HuH-7 (cell line): ENCODE results near the gene SETD5.

Source experiments
- DNase-seq: peaks from one replicate; pipeline ENCODE4 v3.0.0; 2011; ENCODE audit warnings: low spot score

SETD5 gene

DNA sequence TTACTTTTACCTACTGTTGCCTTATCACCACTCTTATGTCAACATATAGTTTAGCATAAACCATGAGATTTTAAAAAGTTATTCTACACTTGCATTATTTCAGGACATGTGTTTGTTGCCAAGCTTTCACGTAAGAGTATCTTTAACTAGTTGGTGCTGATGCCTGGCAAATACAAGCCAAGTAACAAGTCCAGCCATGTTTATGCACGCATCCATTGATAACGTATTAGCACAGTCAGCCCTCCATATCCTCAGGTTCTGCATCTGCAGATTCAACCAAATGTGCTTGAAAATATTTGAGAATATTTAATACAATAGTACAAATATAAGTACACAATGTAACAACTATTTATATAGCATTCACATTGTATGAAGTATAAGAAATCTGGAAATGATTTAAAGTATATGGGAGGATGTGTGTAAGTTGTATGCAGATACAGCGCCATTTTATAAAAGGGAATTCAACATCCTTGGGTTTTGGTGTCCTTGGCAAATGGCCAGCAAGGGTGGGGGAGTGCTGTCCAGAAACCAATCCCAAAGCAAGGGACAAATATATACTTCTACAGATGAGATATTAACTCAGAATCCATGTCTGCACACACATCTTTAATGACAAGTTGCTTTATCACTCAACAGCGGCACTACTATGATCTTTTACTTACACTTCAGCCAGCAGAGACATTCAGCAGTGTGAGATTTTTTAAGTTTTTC, 8.7 kb upstream of the SETD5 start:
- no peak for DNase-seq

DNA sequence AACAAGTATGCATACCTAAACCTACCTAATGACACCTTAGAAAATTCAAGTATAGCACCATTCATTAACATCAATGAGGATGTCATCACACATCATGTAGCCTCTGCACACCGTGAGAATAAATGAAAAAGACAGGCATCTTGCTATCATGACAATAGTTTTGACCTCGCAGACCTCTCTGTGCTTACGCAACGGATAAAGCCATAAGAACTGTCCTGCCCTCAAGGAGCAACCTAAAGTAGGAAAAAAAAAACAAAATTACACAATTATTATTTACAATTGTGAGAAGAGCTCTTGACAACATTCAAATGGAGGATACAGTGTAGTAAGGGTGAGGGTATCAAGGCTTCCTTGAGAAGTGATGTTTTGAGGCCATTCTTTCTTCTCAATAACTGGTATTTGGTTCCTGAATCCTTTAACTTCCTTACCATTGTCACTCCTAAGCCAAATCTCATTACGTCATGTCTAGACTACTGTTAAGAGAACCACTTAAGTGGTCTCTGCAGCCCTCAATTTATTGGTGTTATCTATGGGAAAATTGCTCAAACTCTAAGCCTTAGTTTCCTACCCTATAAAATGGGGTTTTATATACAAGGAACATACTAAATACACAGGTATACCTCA, 7.0 kb upstream of the SETD5 start:
- DNase-seq: no peak

- DNase-seq: no peak
These were observed 5.4 kb upstream of the SETD5 start for GRCh38 chr3:9392041-9392440.

- DNase-seq: no peak
These were observed 1.7 kb upstream of the SETD5 start for GRCh38 chr3:9395570-9396300.

- peak; percentile 83 for DNase-seq
These were observed 1.1 kb upstream of the SETD5 start for GRCh38 chr3:9396301-9396631.

GRCh38 chr3:9396632-9397331, 633 bp upstream of the SETD5 start:
- peak; percentile 99 for DNase-seq

DNA sequence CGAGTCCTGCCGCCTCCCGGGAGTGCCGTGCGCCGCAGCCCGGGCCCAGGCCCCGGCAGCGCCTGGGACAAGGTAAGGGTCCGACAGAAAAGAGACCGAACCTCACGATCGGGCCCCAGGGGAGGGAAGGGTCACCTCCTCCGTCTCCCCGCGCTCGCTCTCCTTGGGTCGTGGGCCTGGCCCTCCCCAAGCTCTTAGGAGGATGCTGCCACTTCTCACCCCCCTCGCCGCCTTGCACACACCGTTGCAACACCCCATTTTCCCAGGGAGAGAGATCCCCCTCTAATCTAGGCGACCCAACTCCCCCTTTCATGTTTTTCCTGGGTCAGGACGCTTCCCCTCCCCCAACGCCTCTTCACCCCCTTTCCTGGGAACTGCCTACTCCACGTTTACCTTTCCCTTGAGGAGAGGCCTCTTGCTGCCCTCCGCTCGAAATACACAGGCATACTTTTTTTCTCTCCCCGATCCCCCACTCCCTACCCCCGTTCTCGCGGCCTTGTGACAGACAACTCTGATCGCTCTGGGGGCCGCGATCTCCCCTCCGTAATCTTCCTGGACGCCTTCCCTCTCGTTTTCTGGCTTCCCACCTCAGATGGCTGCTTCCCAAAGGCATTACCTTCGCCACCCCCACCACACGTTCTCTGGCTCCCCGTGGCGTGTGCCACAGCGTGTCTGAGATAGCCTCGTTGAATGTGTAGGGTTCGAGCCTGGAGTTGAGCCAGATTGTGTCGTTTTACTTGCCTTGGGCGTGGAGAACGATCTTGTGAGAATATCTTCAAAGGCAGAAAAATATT, 688 bp downstream of the SETD5 start:
- peak; percentile 41 for DNase-seq

DNA sequence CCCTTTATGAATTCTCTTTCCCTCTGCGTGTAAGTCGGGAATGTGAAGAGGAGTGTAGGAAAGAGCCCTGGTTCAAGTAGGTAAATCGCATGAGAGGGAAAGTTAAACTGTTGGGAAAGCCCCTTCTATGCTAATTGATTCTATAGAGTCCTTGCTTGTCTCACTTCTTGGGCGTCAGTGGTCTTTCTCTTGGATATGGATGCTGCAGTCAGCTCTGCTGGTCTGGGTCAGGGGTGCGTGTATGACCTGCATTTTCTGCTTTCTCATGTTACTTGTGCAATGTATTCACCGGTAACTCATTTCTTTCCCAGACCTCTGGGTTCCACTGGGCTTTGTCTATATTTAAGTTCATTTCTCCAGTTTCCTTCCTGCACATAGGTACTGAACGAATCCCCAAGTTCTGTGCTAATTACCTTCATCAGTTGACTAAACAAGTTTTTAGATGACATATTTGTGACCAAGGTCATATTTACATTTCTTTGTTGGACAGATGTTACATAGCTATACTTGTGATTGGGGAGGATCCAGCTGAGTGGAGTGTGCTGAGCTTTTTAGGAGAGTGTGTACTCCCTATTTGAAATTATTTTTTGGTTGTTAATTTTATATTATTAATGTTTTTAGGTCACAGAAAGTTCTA, 1.4 kb downstream of the SETD5 start:
- peak; percentile 42 for DNase-seq

DNA sequence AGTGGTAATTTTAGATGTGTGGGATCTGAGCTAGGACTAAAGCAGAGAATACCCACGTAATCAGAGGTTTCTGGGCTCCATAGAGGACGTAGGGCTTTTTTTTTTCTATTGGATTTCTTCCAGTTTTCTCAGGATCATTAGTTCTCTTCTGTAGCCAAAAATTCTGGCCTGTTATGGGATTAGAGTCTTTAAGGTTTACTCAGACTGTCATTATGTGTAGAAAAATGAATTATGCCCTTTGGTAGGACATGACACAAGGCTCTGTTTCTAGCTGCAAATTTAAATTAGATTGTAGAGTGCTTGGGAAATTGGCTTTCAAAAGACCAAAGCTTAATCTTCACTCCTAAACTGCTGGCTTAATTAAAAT, 1.9 kb downstream of the SETD5 start:
- DNase-seq: no peak

- DNase-seq: peak; percentile 59
These were observed 2.3 kb downstream of the SETD5 start for GRCh38 chr3:9399746-9400145.

- DNase-seq: no peak
These were observed 3.2 kb downstream of the SETD5 start for GRCh38 chr3:9400616-9401015.

GRCh38 chr3:9401986-9402385, 4.6 kb downstream of the SETD5 start:
- no peak for DNase-seq

DNA sequence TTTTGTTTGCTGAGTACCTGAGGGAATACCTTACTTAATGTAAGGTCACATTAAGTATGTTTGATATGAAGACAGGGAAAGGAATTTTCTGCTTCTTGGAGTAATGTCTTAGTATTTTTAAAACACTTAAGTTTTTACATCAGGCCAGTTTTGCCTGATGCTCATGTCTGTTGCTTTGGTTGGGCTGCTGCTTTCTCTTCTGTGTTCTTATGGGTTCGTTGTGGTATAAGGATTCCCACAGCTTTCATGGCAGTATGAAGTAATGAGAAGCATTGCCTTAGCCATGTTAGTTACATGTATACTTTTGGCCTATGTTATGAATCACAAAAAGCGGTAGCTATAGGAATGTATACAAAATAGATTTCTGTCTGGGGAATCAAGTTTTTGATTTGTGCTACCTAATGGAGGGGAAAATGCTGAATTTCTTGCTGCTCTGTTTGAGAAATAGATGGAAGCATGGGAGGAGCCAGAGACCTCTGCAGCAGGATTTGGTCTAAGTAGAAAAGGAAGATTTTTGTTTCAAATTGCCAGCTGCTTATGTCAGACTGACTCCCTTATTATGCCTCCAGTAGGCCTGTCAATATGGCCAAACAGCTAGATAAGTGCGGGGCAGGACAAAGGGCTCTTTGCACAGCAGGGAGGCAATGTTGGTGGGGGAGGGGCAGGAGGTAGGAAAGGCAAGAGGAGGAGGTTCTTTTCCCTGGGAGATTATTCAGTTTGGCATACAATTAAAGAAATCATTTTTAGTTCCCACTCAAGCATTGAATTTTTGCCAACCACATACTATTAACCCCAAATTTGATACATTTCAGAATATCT, 5.2 kb downstream of the SETD5 start:
- peak; percentile 84 for DNase-seq

DNA sequence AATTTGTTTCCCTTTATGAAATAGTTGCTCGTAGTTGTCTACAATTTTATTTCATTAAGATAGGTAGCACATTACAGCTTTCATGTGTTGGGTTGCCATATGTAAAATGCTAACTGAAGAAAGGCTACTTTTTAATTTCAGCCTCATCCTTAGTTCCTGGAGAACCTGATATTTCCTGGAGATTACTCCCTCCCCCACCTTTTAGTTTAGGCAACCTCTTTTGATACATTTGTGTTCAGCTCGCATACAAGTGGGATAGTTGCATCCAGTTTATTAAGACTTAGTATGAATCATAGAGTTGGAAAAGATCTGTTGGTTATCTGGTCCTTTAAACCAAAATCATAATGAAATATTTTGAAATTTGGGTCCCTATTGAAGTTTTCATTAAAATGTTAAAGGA, 6.0 kb downstream of the SETD5 start:
- DNase-seq: no peak

- DNase-seq: no peak
These were observed 7.3 kb downstream of the SETD5 start for GRCh38 chr3:9404680-9405079.

DNA sequence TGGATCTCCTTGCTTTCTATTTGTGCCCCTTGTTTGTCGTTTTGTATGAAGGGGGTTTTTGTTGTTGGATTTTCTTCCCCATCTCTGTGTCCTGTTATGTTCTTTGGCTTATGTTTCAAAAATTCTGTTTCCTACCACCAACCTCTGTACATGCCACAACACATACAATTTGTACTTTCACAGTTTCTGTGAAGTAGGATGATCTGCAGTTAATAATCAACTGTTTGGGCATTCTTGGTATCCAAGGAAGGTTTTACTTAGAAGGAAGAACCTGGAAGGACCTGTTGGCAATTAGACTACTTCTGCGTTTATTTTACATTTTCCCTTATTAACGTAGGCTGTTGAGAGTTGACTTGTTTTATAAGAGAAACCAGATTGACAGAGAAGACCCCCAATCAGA, 8.3 kb downstream of the SETD5 start:
- no peak for DNase-seq

DNA sequence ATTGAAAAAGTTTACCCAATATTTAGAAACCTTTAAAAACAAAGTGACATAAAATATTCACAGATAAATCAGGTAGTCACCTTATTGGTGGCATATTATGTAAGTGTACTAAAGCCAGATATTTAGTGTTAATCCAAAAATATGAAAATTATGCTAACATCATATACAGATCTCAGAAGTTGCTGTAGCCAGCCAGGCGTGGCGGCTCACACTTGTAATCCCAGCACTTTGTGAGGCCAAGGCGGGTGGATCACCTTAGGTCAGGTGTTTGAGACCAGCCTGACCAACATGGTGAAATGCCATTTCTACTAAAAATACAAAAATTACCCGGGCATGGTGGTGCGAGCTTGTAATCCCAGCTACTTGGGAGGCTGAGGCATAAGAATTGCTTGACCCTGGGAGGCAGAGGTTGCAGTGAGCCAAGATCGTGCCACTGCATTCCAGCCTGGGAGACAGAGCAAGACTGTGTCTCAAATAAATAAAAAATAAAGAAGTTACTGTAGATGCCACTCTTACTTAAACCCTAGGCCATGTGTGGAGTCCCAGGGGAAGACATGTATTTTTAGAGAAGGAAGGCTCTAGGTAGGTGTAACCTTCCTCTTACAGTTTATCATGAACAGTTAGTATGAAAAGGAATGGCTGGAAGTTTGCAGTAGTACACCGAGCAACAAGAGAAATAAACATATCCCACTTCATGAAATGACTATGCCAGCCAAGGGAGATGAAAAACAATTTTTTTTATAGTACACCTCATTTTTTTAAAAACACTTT, 9.6 kb downstream of the SETD5 start:
- DNase-seq: no peak

DNA sequence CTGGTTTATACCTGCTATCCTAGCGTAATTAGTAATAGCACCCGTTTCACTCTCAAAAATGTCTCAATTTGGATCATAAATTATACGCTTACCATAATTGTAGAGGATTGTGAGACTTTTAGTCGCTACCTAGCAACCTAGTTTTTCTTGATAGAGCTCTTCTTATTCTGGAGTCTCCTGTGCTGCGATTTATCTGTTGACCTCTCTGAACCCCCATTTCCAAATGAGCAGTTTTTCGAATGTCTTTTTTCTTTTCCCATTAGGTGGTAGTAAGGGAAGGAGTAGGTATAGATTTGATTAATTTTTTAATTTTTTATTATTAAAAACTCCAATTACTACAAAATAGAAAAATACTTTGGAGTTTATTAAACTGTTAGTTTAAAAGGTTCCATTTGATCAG, 10.6 kb downstream of the SETD5 start:
- DNase-seq: no peak

DNA sequence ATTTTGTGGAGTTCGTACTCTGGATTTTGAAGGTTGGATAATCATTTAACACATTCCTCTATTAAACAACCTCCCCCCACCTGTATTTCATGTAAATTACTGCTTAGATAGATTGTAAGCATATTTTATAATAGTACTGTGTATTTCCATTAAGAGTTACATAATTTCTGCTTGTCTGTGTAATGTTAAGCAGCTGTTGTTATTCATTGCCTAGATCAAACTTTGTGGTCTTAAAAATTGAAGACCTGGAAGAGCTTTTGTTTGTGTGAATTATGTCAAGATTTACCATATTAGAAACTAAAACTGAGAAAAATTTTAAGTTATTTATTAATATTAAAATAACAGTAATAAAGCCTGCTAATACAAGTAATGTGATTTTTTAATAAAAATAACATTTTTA, 11.1 kb downstream of the SETD5 start:
- DNase-seq: no peak
